Measurements from ENCODE around the gene KCMF1.

KCMF1 gene

GRCh38 chr2:84986018-84986417 lies 15.1 kb downstream of the KCMF1 start:
- no peak for DNase-seq

- DNase-seq: no peak
Observed at GRCh38 chr2:84989422-84989821, 18.5 kb downstream of the KCMF1 start.

- DNase-seq: no peak
Observed at GRCh38 chr2:84989927-84990326, 19.0 kb downstream of the KCMF1 start.

- no peak for DNase-seq
Observed at GRCh38 chr2:84991404-84992160, 20.6 kb downstream of the KCMF1 start.

- no peak for DNase-seq
Observed at GRCh38 chr2:84995826-84996225, 24.9 kb downstream of the KCMF1 start.

GRCh38 chr2:84996909-84997308 lies 25.9 kb downstream of the KCMF1 start:
- no peak for DNase-seq

GRCh38 chr2:84999553-84999955 lies 28.6 kb downstream of the KCMF1 start:
- no peak for DNase-seq

GRCh38 chr2:85001595-85001994 lies 30.6 kb downstream of the KCMF1 start:
- no peak for DNase-seq

GRCh38 chr2:85002534-85002933 lies 31.6 kb downstream of the KCMF1 start:
- no peak for DNase-seq

- DNase-seq: no peak
Observed at GRCh38 chr2:85008252-85008651, 37.3 kb downstream of the KCMF1 start.

- DNase-seq: no peak
Observed at GRCh38 chr2:85009019-85009618, 38.2 kb downstream of the KCMF1 start.

- DNase-seq: no peak
Observed at GRCh38 chr2:85010404-85010803, 39.4 kb downstream of the KCMF1 start.

- DNase-seq: no peak
Observed at GRCh38 chr2:85011098-85011497, 40.1 kb downstream of the KCMF1 start.

GRCh38 chr2:85011747-85012146 lies 40.8 kb downstream of the KCMF1 start:
- DNase-seq: no peak

- no peak for DNase-seq
Observed at GRCh38 chr2:85012431-85012830, 41.5 kb downstream of the KCMF1 start.

GRCh38 chr2:85012855-85013254 lies 41.9 kb downstream of the KCMF1 start:
- no peak for DNase-seq

GRCh38 chr2:85015653-85016360 lies 44.8 kb downstream of the KCMF1 start:
- no peak for DNase-seq

GRCh38 chr2:85016446-85016845 lies 45.5 kb downstream of the KCMF1 start:
- no peak for DNase-seq

- DNase-seq: no peak
Observed at GRCh38 chr2:85017411-85018048, 46.6 kb downstream of the KCMF1 start.

- no peak for DNase-seq
Observed at GRCh38 chr2:85018049-85018447, 47.1 kb downstream of the KCMF1 start.

GRCh38 chr2:85019121-85019520 lies 48.2 kb downstream of the KCMF1 start:
- DNase-seq: no peak

GRCh38 chr2:85022232-85022631 lies 51.3 kb downstream of the KCMF1 start:
- no peak for DNase-seq

GRCh38 chr2:85024372-85025047 lies 53.5 kb downstream of the KCMF1 start:
- DNase-seq: no peak
